HepG2 (cell line): ENCODE measurements around the gene DDX4. TPM values are rescaled to one million over a fixed set of nuclear protein-coding genes. Genes with fewer than 3 reads are reported as not detected.

ENCODE experiments used
- ATAC-seq: fragments of 200-7000 bp; cut with Tn5 transposase; 3 replicates; pipeline ENCODE4 v1.9.1; 2020; ENCODE audit warnings: mild to moderate bottlenecking, moderate library complexity
- BruUV-seq: library from RNA; stranded (reverse); fragments of 400-500 nt; replicated peaks from 2 replicates; lab custom pipeline; 2021; lab: Mats Ljungman, UMichigan
- CTCF ChIA-PET: fragments of 300-600 bp; formaldehyde crosslinking; extraction: SDS; loops from one replicate; lab custom pipeline; 2021; ENCODE audit warnings: low total read pairs, inconsistent platforms, low intra/inter-chr PET ratio; lab: Yijun Ruan, JAX
- POLR2A ChIA-PET: fragments of 350-600 bp; sonication (Branson Sonifier 250); formaldehyde crosslinking; loops from one replicate; lab custom pipeline; 2020; ENCODE audit warnings: antibody characterized with exemption, inconsistent platforms; lab: Yijun Ruan, JAX
- DNase-seq: peaks from one replicate; pipeline ENCODE4 v3.0.0-alpha.2; 2015; ENCODE audit warnings: low spot score
- FAIRE-seq: peaks from 3 replicates; lab custom pipeline; 2011; peaks lifted over from hg19 to GRCh38; lab: Jason Lieb, UNC
- H2AFZ ChIP-seq: one replicate; pipeline ENCODE4 v1.6.1; 2011; ENCODE audit warnings: low read length, inconsistent platforms
- H3K27ac ChIP-seq: fragments of 300-600 bp; 3 replicates; pipeline ENCODE4 v1.8.0; 2011; ENCODE audit warnings: mixed run types, mild to moderate bottlenecking, mixed read lengths, low read length, inconsistent platforms; ENCODE audit not compliant: insufficient read depth; ENCODE audit errors: extremely low read length
- H3K27me3 ChIP-seq, 2 experiments: fragments of 200-600 bp in 1 of 2; 2 replicates in 1 of 2; 3 replicates in 1 of 2; pipeline versions ENCODE4 v1.6.0 to v1.8.0; 2011; ENCODE audit warnings: low read length in 2 of 2, mild to moderate bottlenecking in 2 of 2, moderate library complexity in 2 of 2, inconsistent platforms in 1 of 2; ENCODE audit not compliant: insufficient read depth in 2 of 2, control insufficient read depth in 1 of 2
- H3K36me3 ChIP-seq, 2 experiments: fragments of 200-600 bp in 1 of 2; replicated peaks in 1 of 2; 2 replicates in 1 of 2; 3 replicates in 1 of 2; pipeline versions ENCODE4 v1.5.1 to v1.8.0; 2011; ENCODE audit warnings: low read length in 2 of 2, inconsistent platforms in 1 of 2; ENCODE audit not compliant: insufficient read depth in 2 of 2, control insufficient read depth in 1 of 2
- H3K4me1 ChIP-seq: 2 replicates; pipeline ENCODE4 v1.5.1; 2012; ENCODE audit warnings: low read length, inconsistent platforms; ENCODE audit not compliant: insufficient read depth
- H3K4me2 ChIP-seq: 2 replicates; pipeline ENCODE4 v1.6.0; 2011; ENCODE audit warnings: low read depth, low read length, inconsistent platforms
- H3K4me3 ChIP-seq, 3 experiments: fragments of 200-600 bp in 1 of 3; sonication (generic), shearing (Covaris generic) in 1 of 3; replicated peaks in 1 of 3; 2 replicates each; pipeline ENCODE4 v1.5.1; 2011 to 2016; ENCODE audit warnings: low read length in 3 of 3, inconsistent platforms in 2 of 3, low read depth in 2 of 3, mild to moderate bottlenecking in 2 of 3, control low read depth in 1 of 3, mixed read lengths in 1 of 3; ENCODE audit not compliant: insufficient read depth in 1 of 3
- H3K79me2 ChIP-seq: one replicate; pipeline ENCODE4 v1.6.1; 2011; ENCODE audit warnings: low read length, inconsistent platforms; ENCODE audit not compliant: insufficient read depth
- H3K9ac ChIP-seq: 2 replicates; pipeline ENCODE4 v1.6.0; 2011; ENCODE audit warnings: mild to moderate bottlenecking, low read depth, low read length, inconsistent platforms; ENCODE audit not compliant: insufficient read depth
- H3K9me3 ChIP-seq: 2 replicates; pipeline ENCODE4 v1.5.1; 2012; ENCODE audit warnings: mild to moderate bottlenecking, low read length
- H4K20me1 ChIP-seq: 2 replicates; pipeline ENCODE4 v1.6.0; 2011; ENCODE audit warnings: inconsistent platforms, mild to moderate bottlenecking, low read length, moderate library complexity; ENCODE audit not compliant: insufficient read depth
- ETV6 ChIP-seq: sonication (generic); formaldehyde crosslinking; conservative IDR thresholded peaks from 2 replicates; pipeline ENCODE4 v1.4.0; 2020; ENCODE audit warnings: missing genetic modification reagents
- IKZF4 ChIP-seq: sonication (generic); formaldehyde crosslinking; IDR thresholded peaks from 2 replicates; pipeline ENCODE4 v1.5.1; 2020; ENCODE audit warnings: borderline replicate concordance, mild to moderate bottlenecking, low read depth, missing genetic modification reagents; ENCODE audit errors: not compliant biosample characterization
- NKX3-1 ChIP-seq: sonication (generic); formaldehyde crosslinking; IDR thresholded peaks from 2 replicates; pipeline ENCODE4 v1.5.0; 2020; ENCODE audit warnings: missing genetic modification reagents
- PAWR ChIP-seq: sonication (generic); formaldehyde crosslinking; IDR thresholded peaks from 2 replicates; pipeline ENCODE4 v1.4.0; 2020; ENCODE audit warnings: missing genetic modification reagents, mild to moderate bottlenecking, borderline replicate concordance
- PCBP1 ChIP-seq: fragments of 200-400 bp; formaldehyde crosslinking; IDR thresholded peaks from 2 replicates; pipeline ENCODE4 v1.6.1; 2017; ENCODE audit warnings: mild to moderate bottlenecking, low read depth, low read length, borderline replicate concordance
- SNRNP70 ChIP-seq: fragments of 200-400 bp; formaldehyde crosslinking; IDR thresholded peaks from 2 replicates; pipeline ENCODE4 v1.6.1; 2017; ENCODE audit warnings: mild to moderate bottlenecking, low read depth, low read length, moderate library complexity
- TMF1 ChIP-seq: sonication (generic); formaldehyde crosslinking; IDR thresholded peaks from 2 replicates; pipeline ENCODE4 v1.8.1; 2022; ENCODE audit warnings: low read depth, missing genetic modification reagents
- ZBTB8A ChIP-seq: sonication (generic); formaldehyde crosslinking; IDR thresholded peaks from 2 replicates; pipeline ENCODE4 v1.4.0; 2020; ENCODE audit warnings: mild to moderate bottlenecking, low read depth, missing genetic modification reagents, borderline replicate concordance
- ZNF333 ChIP-seq: sonication (generic); formaldehyde crosslinking; IDR thresholded peaks from 2 replicates; pipeline ENCODE4 v1.4.0; 2020; ENCODE audit warnings: mild to moderate bottlenecking, missing genetic modification reagents, borderline replicate concordance
- ZNF589 ChIP-seq: sonication (generic); formaldehyde crosslinking; conservative IDR thresholded peaks from 2 replicates; pipeline ENCODE4 v1.8.0; 2022; ENCODE audit warnings: mild to moderate bottlenecking, moderate library complexity, missing genetic modification reagents
- WGBS: methylation state at CpG from one replicate; pipeline ENCODE4 v1.1.6; 2017; ENCODE audit warnings: low lambda C conversion rate; 5-methylcytosine and 5-hydroxymethylcytosine counted together
- in situ Hi-C: cut with HindIII; loops from 2 replicates; pipeline ENCODE4 v1.10.0; 2017; ENCODE audit warnings: low pct_unique_long_range_greater_than_20kb; ENCODE audit not compliant: extremely low pct_ligation_motif_present
- intact Hi-C: fragments of 100-400 bp; cut with micrococcal nuclease; formaldehyde crosslinking; loops from one replicate; pipeline ENCODE4 v1.10.0; 2022; ENCODE audit not compliant: unreplicated experiment
- polyA plus RNA-seq, 8 experiments: library from polyadenylated mRNA; depleted of rRNA in 3 of 8; stranded (reverse) in 7 of 8; unstranded in 1 of 8; fragments of >200 nt; fragmentation: Illumina TruSeq in 4 of 8; extraction: Trizol in 4 of 8; gene quantifications; 2 replicates each; pipeline versions ENCODE4 v1.2.1 to v1.2.3, GENCODE V29; 2011 to 2016; ENCODE audit warnings: low read depth in 4 of 8, missing spikeins in 1 of 8, mixed read lengths in 1 of 8; ENCODE audit not compliant: insufficient read depth in 1 of 8
- total RNA-seq, 5 experiments: library from RNA; depleted of rRNA; stranded (reverse); fragments of >200 nt; fragmentation: Illumina TruSeq; extraction: Trizol; gene quantifications; 2 replicates each; pipeline ENCODE4 v1.2.3, GENCODE V29; 2016; ENCODE audit warnings: low read depth in 1 of 5

The DDX4 gene
- total and polyA plus RNA-seq, 2 of the 13 experiments (the other 11 are each of a cell fraction or from before 2014, with no cell fraction given) = 0.05 TPM; not detected in 1

- intact Hi-C loops = no loop called here
- no peaks in the 10 kb centered on the region for H4K20me1 ChIP-seq
- peak overlapping the region; percentile 72 for H2AFZ ChIP-seq
- H3K36me3 ChIP-seq = no peaks in the 10 kb centered on the region
- BruUV-seq = no TSS peak
- no peak overlapping the region for H3K9ac ChIP-seq
- peak overlapping the region; percentile 28 for H3K4me2 ChIP-seq
- in situ Hi-C loops = no loop called here
- WGBS = 32% methylated on average over 6 of the region's 6 CpGs
- H3K79me2 ChIP-seq = peaks cover 7% of the 10 kb centered on the region
- POLR2A ChIA-PET = no interaction called here
- peaks cover 27% of the 10 kb centered on the region for H3K4me1 ChIP-seq
- no peak for DNase-seq
- no peaks in the 10 kb centered on the region; a peak in 1 of 5 replicates for H3K27me3 ChIP-seq
- no peak for ATAC-seq
- TF ChIP-seq TMF1 (no peak), PCBP1 (no peak)
- no peak for FAIRE-seq
- no peak overlapping the region for H3K4me3 ChIP-seq
- no peak overlapping the region for H3K27ac ChIP-seq
- CTCF ChIA-PET = interaction anchor here (0.9 kb wide), 1 partner anchor 486 kb away, joined by 4 read pairs; no protein-coding TSS in a partner anchor
- H3K9me3 ChIP-seq = no peaks in the 10 kb centered on the region
These were observed 23.1 kb upstream of the DDX4 start for GRCh38 chr5:55714749-55715148.

GRCh38 chr5:55715519-55716078 lies 22.3 kb upstream of the DDX4 start:
- CTCF ChIA-PET = no interaction called here
- no peak overlapping the region for H3K27ac ChIP-seq
- no peaks in the 10 kb centered on the region for H3K36me3 ChIP-seq
- WGBS = 81% methylated on average over 6 of the region's 6 CpGs
- no peak for TF ChIP-seq PAWR
- no peak for TF ChIP-seq ZNF589 (CRISPR knock-in tag)
- no peak for TF ChIP-seq NKX3-1 (CRISPR knock-in tag)
- no peak for TF ChIP-seq SNRNP70
- TF ChIP-seq IKZF4 = no peak
- TF ChIP-seq ZNF333 (CRISPR knock-in tag) = no peak
- TF ChIP-seq ETV6 (CRISPR knock-in tag) = no peak
- no peak for TF ChIP-seq ZBTB8A (CRISPR knock-in tag)
- H3K9me3 ChIP-seq = no peaks in the 10 kb centered on the region
- no peak overlapping the region for H2AFZ ChIP-seq
- no peaks in the 10 kb centered on the region; a peak in 1 of 5 replicates for H3K27me3 ChIP-seq
- POLR2A ChIA-PET = no interaction called here
- BruUV-seq = no TSS peak
- intact Hi-C loops = no loop called here
- FAIRE-seq (no peak), ATAC-seq (no peak), DNase-seq (no peak)
- H3K79me2 ChIP-seq = peaks cover 7% of the 10 kb centered on the region
- H3K4me3 ChIP-seq = no peak overlapping the region
- in situ Hi-C loops = no loop called here
- no peak overlapping the region for H3K4me2 ChIP-seq
- no peak overlapping the region for H3K9ac ChIP-seq
- no peaks in the 10 kb centered on the region for H4K20me1 ChIP-seq
- H3K4me1 ChIP-seq = peaks cover 27% of the 10 kb centered on the region
